Measurements from ENCODE around the gene NR2E1.

DNA sequence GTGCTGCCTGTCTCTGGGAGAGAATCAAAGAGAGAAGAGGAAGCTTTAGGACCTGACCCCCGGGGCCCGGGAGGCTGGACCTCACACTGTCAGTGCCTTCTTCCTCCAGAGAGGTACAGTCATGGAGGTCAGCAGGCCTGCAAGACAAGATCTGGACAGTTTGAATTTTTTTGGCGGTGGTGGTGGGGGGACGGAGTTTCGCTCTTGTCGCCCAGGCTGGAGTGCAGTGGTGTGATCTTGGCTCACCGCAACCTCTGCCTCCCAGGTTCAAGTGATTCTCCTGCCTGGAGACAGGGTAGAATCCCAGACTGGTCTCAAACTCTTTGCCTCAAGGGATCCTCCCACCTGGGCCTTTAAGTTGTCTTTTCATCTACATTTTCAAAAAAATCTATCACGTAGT is 34.4 kb downstream of the NR2E1 start:
- TF ChIP-seq POLR2AphosphoS5 (IDR thresholded peaks at IDR 0.05) (no peak), POLR2A (IDR thresholded peaks at IDR 0.05) (no peak)
- TF ChIP-seq, protein P1, sequence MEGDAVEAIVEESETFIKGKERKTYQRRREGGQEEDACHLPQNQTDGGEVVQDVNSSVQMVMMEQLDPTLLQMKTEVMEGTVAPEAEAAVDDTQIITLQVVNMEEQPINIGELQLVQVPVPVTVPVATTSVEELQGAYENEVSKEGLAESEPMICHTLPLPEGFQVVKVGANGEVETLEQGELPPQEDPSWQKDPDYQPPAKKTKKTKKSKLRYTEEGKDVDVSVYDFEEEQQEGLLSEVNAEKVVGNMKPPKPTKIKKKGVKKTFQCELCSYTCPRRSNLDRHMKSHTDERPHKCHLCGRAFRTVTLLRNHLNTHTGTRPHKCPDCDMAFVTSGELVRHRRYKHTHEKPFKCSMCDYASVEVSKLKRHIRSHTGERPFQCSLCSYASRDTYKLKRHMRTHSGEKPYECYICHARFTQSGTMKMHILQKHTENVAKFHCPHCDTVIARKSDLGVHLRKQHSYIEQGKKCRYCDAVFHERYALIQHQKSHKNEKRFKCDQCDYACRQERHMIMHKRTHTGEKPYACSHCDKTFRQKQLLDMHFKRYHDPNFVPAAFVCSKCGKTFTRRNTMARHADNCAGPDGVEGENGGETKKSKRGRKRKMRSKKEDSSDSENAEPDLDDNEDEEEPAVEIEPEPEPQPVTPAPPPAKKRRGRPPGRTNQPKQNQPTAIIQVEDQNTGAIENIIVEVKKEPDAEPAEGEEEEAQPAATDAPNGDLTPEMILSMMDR (IDR thresholded peaks at IDR 0.05 in 8 of 11, conservative IDR thresholded peaks at IDR 0.05 in 3 of 11) = no peak

Measured in spleen (tissue), 7 donors.